ENCODE results near the gene RTL5.

The RTL5 gene

DNA sequence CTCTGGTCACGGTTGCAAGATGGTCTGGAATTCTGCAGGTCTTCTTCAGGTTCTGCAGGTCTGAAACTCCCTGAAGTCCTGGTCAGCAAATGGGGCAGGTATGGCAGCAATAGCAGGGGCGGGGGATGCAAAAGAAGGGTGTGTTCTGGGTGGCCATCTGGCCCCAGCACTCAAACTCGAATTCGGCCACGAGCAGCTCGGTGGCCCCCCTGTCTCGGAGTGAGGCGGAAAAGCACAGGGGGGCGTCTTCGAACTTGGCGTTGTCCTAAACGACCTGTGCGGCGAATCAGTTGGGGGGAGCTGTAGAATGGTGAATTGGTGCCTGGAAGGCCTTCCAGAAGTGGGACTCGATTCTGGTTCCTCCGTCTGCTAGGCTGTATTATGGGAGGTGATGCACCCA lies 2.1 kb downstream of the RTL5 start:
- DNase-seq, result no peak

DNA sequence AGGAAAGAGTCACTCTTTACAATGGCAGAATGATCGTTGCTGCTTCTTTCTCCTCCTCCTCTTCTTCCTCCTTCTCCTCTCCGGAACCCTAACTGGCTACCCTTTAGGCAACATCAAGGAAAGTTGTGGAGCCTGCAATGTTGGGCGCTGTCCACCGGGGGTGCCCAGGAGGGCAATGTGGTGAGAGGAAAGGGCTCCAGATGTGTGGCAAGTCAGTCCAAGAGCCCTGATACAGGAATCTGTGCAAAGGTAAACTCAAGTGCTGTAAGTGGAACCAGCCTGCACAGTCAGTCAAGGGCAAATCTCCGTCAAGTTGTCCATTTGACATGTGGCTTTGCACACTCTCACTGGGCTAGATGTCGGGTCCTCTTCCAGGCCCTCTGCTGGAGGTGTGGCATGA lies 2.8 kb downstream of the RTL5 start:
- DNase-seq, result peak; percentile 66

DNA sequence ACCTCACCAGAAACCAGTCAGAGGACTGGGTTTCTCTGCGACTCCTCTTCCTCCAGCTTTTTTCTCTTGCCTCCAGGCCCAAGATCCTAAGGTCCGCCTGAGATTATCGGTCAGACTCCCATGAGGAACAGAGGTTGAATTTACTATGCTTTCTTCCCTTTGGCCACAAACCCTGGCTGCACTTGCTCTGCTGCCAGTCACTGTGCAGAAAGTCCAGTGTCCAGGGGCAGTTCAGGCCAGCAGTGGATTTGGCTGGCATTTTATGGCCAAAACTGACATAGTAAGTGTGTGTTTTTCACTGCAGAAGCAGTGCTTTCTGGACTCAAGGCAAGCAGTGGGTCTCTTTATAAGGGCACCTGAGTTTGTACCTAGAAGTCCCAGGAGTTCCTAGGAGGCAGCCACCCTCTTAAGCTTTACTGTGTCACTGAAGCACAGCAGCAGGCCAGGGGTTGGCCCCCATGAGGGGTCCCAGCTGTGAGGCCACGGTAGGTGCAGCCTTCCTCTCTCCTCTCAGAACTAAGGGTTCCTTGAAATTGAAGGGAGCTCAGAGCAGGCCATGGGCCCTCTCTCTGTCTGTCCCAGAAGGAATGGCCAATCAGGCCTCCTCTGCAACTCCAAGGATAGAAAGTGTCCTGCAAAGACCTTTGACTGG lies 3.4 kb downstream of the RTL5 start:
- DNase-seq, result no peak

DNA sequence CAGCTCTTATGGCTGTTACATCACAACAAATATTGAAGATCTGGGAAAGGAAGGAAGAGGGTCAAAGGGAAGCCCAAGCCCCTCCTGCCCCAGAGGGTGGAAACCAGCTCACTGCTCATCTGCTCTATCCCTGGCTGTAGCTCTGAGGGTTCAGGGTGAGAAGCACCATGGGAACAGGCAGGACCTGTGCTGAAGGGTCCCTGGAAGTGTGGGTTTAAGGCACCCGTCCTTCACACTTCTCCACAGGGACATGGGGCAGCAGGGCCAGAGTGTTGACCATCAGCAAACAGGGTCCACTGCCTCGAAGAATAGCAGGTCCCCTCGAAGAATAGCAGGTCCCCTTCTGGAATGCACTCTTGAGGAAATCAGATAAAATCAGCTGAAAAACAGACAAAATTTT lies 4.4 kb downstream of the RTL5 start:
- no peak for DNase-seq

DNA sequence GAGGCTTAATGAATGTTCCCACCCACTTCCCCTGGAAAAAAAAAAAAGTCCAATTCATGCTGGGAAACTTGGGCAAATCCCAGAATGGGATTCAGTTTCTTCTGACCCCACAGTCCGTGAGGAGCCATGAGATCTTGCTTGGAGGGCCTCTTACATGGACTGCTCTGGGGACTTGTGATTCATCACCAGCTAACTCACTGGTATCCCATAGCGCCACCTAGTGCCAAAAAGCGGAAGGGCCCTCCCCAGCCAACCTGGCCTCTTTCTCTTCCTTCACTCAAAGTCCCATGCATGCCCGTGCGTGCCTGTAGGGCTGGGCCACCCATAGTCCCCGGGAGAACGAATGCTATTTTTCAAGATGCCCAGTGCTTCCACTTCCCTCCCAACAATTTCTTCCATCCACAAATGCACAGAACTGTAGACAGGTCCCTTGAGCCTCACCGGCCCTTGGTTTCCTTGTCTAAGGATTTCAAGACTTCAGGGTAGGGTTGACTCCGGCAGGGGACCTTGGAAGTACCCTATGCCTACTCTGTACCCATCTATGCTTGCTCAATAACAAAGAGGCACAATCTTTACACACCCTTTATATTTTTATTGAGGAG lies 5.1 kb downstream of the RTL5 start:
- peak; percentile 92 for DNase-seq

DNA sequence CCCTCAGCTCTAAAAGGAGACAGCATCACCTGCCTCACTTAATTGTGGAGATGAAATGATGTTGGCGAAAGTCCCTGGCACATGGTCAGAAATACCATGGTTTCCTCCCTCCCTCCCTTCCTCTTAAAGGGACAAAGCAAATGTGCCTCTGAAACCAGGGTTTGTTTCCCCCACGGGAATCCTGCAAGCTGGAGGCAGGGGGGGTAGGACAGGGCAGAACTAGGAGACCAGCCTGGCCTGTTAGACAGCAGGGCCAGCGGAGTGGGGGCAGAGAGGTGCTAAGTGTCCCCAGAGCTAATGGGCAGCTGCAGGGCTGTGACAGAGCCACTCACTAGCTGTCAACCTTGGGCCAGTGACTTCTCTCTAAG lies 5.7 kb downstream of the RTL5 start:
- no peak for DNase-seq

DNA sequence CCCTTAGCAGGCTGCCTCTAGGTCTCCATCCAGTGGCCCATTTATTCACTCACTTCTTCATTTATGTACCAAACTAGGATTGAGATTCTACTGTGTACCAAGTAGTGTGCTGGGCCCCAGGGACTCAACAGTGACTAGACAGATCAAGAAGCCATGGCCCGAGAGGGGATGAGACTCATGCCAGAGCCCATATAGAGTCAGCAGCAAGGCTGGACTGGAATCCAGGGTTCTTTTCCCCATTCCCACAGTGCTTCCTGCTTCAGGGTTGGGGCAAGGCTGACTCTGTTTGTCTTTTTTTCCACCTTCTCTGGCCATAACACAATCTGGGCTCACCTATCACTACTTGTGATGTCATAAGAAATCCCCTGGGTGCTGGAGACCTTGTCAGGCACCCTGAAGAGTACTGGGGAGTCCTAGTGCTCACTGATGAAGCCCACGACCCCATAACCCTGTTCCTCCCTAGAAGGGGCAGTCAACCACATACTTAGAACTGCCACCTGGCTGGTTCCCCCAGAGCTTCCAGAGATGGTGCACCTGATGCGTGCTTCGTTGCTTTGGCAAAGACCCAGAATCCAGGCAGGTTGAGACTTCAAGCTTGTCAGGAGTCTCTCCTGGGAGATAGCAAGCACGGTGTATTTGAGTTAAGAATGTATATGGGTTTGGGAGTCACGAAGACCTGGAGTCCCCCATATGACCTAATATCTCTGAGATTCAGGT lies 6.2 kb downstream of the RTL5 start:
- no peak for DNase-seq

DNA sequence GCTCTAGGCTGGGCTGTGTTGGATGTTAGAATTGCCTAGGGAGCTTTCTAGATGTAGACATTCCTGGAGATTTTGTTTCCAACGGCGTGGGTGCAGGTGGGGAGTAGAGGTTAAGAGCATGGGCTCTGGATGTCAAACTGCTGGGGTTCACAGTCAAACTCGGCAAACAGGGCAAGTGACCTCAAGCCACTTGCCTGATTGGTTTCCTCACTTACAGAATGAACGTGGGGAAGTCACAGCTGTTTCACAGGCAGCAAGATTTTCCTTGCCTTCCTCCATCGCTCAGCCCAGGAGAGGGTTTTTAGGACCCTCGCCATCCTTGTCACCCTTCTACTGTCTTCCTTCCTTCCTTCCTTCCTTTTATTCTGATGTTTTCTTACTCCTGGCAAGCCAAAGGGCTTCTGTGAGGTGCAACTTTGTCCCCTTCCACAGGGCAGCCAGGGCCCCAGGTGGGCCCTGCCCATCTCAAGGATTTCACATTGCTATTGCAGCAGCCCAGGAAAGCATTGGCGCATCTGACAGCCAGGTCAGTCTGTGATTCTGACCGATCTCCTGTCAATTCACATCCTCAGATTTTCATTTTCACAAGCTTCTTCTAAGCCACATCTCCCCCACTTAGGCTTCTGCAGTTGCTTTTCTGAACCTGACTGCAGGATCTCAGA lies 7.0 kb downstream of the RTL5 start:
- no peak for DNase-seq

DNA sequence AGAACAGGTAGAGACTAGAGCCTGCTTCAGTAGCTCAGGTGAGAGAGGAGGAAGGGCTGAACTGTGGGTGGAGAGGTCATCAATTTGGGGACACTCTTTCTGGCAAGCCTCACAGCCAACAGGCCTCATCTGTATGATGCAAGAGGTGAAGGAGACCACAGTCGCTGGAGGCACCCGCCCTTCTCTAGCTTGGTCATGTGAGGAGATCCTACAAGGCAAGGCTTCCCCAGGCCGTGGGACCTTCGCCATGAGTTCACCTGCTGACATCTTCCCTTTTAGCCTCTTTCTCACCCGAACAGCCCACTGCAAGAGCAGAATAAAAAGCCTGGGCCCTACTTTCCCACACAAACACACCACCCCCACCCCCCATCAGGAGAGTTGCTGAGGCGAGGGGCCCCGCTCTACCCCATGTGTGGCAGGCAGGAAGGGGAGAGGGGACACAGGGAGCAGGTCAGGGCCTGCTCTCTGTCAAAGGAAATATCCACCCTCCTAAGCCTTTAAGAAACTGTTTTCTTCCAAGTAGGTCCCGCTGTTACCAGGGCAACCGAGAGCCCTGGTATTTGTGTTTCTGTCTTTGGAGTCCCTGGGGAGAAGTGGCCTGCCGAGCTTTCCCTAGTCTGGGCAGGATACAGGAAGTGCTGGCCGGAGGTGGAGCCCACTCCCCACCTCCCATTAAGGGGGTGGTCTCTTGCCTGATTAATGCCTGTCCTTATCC lies 8.1 kb downstream of the RTL5 start:
- DNase-seq, result no peak

DNA sequence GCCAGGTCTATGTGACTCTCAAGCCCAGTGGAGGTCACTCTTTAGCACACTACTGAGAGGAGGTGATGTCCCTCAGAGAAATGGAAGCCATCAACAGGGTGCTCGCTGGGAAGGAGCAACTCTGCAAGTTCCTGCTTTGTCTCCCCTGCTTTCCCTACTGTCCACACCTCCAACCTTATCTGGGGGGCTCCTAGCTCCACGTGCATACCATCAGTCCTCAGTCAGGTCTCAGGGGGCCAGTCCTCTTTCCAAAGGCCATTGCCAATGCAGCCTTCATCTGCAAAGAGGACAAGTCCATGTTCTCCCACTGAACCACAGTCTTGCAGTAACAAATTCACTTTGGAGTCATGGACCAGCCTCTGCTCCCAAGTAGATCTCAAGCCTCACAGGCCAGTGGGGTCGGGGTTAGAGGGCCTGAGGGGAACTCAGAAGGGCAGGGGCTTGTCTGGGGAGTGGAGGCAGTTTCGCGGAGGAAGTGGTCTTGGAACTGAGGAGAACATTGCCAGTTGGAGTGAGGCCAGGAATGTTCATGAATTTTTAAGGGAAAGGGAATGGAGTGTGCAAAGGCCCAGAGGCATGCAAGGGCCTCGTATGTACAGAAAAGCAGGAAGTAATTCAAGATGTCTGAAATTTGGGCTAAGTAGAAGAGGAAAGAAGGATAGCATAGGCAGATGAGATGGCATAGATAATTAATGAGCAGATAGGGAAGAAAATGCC lies 8.9 kb downstream of the RTL5 start:
- no peak for DNase-seq

DNA sequence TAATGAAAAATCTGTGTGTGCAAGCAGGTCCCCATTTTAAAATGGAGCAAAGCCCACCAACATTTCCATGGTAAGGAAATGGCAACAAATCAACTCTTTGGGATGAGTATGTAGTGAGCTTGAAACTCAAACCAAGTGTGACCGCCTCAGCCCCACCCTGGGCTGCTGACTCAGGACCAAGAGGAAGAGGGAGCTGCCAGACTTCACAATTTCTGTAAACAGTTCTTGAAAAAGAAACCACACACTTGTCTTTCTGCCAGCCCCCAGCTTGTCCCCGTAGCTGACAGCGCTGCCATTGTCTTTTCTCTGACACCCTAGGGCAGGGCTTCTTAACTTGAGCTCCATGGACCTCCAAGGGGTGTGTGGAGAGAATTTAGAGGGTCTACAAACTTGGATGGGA lies 10.3 kb downstream of the RTL5 start:
- DNase-seq, result peak; percentile 74

DNA sequence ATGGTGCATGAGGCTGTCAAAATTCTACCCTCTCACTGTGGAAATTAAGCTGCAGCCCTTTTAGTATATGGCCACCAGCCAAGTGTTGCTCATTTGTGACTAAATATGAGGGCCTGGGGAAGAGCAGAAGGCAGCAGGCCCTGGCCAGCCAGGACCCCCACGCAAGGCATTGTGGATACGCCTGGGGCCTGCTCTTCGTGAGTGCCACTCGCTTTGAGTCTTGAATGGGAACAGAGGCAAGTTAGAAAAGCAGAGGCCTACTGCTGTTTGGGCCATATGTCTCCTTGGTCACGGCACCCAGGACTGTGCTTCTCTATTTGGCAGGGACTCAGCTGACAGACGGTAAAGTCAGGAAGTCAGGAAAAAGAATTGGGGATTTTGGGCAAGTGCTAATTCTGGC lies 10.9 kb downstream of the RTL5 start:
- DNase-seq, result no peak

DNA sequence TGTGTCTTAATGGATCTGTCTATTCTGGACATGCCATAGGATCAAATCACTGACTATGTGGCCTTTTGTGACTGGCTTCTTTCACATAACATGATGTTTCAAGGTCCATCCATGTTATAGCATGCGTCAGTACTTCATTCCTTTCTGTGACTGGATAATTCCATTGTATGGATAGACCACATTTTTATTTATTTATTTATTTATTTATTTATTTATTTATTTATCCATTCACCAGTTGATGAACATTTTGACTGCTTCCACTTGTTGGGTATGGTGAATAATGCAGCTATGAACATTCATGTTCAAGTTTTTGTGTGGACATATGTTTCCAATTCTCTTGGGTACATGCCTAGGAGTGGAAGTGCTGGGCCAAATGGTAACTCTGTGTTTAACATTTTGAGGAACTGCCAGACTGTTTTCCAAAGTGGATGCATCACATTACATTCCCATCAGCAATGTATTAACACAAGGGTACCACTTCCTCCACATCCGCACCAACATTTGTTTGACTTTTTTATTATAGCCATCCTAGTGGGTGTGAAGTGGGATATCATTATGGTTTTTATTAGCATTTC lies 14.0 kb downstream of the RTL5 start:
- DNase-seq, result no peak

DNA sequence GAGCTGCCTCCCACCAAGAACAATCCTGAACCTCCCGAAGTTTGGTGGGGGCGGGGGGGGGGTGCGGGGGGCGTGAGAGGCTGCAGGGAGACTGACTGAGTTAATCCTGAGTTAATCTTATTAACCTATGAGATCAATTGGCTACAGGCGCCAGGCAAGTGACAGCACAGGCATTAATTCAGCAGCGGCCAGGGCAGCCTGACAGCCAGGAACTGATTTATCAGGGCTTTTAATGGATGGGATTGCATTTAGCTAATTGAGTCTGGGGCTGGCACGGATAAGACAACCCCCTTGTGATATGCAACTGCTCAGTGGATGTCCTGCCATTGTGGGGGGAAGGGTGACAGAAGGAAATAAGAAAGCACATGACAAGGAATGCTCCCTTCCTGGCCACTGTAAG lies 16.3 kb downstream of the RTL5 start:
- DNase-seq, result no peak

DNA sequence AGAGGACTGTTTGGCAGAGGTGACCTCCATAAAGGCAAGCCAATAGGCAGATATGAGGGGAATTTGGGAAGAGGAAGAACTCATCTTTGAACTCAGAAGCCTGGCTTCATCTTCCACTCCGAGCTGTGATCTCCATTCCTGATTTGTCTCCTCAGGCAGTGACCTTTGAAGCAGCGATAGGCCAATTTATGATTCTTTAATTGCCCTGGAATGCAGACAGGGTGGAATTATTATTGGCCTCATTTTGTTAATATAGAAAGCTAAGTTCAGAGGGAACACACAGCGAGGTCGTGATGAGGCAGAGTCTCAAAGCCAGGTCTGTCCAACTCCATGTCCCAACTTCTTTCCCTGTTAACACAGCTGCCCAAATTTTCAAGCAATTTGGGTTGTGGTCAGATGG lies 16.9 kb downstream of the RTL5 start:
- DNase-seq, result no peak

DNA sequence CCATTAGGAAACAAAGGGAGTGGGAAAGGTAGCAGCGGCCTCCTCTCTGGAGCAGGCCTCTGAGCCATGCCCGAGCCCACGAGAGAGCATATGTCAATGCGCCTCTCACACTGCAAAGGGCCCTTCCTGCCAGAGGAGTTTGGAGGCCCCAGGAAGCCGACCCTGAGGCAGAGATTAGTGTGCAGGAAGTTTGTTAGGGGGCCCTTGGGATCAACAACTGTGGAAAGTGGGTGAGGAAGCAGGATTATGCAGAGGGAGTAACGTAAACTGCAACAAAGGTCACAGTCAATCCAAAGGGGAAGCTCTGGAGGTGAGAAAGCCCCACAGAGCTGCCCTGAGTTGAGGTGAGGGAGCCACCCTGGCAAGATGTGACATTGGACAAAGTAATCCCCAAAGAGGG lies 17.4 kb downstream of the RTL5 start:
- no peak for DNase-seq

DNA sequence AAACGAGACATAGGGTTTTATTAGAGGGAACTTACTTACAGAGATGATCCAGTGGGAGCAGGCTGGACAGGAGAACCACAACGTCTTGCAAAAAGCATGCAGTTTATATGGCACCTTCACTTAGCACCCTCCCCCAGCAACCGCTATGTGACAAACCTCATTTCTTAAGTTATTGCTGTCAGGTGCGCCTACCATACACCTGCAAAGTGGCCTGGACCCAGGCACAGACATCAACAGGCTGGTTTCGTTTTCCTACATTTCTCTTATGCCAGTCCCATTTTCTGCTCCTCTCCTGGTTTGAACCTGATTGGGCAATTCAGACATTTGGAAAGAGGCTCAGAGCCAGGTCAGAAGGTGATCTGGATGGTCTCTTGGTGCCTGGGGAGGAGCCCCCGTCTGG lies 18.3 kb downstream of the RTL5 start:
- DNase-seq, result no peak

DNA sequence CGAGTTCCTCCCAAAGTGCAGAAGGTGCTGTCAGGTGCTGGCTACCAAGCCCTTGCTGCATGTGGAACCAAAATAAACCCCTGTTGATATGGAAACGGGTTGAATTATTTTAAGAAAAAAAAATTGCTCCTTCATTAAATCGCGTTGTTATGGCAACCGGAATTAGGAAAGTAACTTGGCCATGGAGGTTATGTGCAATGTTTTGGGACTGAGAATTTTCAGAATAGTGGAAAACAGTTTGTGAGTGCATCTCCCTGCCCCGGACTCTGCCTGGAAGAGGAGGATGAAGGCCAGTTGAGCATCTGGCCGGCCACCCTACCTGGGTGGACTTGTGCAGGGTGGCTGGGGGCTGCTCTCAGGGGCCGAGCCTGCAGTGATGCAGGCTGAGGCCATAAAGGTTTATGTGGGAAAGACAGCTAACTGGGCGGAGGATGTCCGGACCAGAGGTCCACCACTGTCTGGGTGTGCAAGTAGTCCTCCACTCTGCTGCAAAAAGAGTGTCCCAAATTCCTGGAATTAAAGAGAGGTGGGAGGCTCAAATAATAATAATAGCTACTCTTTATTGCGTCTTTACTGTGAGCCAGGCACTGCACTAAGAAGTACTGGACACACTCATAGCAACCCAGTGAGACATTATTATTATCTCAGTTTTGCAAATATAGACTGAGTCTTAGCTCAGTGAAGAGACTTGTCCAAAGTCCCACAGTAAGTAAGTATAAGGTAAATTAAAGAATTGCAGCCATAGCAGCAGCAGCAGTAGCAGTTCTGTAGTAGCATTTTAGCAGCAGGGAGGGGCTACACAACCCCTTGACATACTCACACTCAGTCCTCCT lies 20.6 kb downstream of the RTL5 start:
- no peak for DNase-seq

DNA sequence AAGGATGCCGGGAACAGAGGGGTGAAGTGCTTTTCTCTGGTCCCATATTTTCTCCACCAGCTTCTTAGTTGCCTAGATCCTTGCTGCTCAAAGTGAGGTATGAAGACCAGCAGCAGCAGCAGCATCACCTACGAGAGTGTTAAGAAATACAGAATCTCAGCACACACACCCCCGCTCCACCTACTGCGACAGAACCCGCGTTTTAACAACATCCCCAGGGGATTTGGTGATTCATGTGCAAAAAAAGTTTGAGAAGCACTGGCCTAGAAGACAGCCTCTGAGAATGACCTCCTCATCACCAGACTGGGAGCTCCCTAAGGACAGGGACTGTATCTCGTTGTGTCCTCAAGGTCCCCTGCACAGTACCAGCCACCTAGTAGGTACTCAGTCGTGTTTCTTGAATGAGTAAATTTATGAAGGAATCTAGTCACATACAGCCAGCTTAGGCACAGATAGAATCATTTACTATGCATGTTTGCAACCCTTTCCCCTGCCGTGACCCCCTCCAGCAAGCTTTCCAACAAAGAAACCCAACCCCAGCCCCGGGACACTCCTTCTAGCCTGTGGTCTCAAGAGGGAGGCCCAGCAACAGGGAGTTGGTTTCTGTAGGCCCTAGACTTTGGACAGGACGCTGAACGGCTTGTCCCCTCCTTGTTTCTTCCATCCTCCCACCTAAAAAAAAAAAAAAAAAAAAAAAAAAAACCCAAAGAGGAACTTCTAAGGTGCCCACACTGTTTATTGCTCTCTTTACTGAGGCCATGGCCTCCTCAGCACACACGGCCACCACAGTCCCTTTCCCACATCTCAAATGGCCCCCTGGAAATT lies 21.5 kb downstream of the RTL5 start:
- no peak for DNase-seq

DNA sequence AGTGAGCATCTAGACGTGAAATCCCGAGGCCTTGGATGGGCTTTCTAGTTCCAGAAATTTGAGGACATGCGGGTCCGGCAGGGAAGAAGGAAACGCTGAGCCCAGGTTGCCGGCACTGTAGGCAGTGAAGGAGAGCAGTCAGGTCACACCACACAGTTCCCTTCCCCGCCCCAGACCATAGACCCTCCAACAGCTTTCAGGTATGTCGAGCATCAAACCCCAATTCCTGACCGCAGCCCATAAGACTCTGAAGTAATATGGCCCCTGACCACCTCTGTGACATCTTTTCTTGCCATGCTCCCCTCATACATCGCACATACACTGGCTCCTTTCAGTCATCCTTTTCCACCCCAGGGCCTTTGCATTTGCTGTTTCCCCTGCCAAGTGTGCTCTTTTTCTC lies 23.0 kb downstream of the RTL5 start:
- DNase-seq, result no peak

Measured in activated effector memory CD4-positive, alpha-beta T cell treated with anti-CD3 and anti-CD28 coated beads, Interleukin-2, amount 50 U/mL, for 16 hours (primary cell).